HepG2 (cell line): ENCODE results near the gene FER1L5. TPM values are rescaled to one million over a fixed set of nuclear protein-coding genes. Genes with fewer than 3 reads are reported as not detected.
A peak's percentile ranks its signal among the peaks of the same experiment; 100 is the strongest.

Experiments used
- FOSL2 ChIP-seq: sonication (generic); formaldehyde crosslinking; IDR thresholded peaks from 2 replicates; pipeline ENCODE4 v1.4.0; 2020; ENCODE audit warnings: missing genetic modification reagents
- RBM22 ChIP-seq: fragments of 200-400 bp; formaldehyde crosslinking; optimal IDR thresholded peaks from 2 replicates; pipeline ENCODE3; 2017; ENCODE audit warnings: mild to moderate bottlenecking, low read length, moderate library complexity
- polyA plus RNA-seq, 8 experiments: library from polyadenylated mRNA; depleted of rRNA in 3 of 8; stranded (reverse) in 7 of 8; unstranded in 1 of 8; fragments of >200 nt; fragmentation: Illumina TruSeq in 4 of 8; extraction: Trizol in 4 of 8; gene quantifications; 2 replicates each; pipeline versions ENCODE4 v1.2.1 to v1.2.3, GENCODE V29; 2011 to 2016; ENCODE audit warnings: low read depth in 4 of 8, missing spikeins in 1 of 8, mixed read lengths in 1 of 8; ENCODE audit not compliant: insufficient read depth in 1 of 8
- total RNA-seq, 5 experiments: library from RNA; depleted of rRNA; stranded (reverse); fragments of >200 nt; fragmentation: Illumina TruSeq; extraction: Trizol; gene quantifications; 2 replicates each; pipeline ENCODE4 v1.2.3, GENCODE V29; 2016; ENCODE audit warnings: low read depth in 1 of 5
- TF ChIP-seq, protein P1 (sequence below): sonication (generic); formaldehyde crosslinking; IDR thresholded peaks from 2 replicates; pipeline ENCODE4 v1.4.0; 2020; ENCODE audit warnings: mild to moderate bottlenecking, missing genetic modification reagents, borderline replicate concordance
- TF ChIP-seq, protein P2 (sequence below): sonication (generic); formaldehyde crosslinking; IDR thresholded peaks from 2 replicates; pipeline ENCODE4 v1.4.0; 2020; ENCODE audit warnings: mild to moderate bottlenecking, missing genetic modification reagents
- TF ChIP-seq, protein P3 (sequence below): sonication (generic); formaldehyde crosslinking; IDR thresholded peaks from 2 replicates; pipeline ENCODE4 v1.5.1; 2020; ENCODE audit warnings: missing genetic modification reagents, mild to moderate bottlenecking, borderline replicate concordance

The FER1L5 gene
- total and polyA plus RNA-seq, 2 of the 13 experiments (the other 11 are each of a cell fraction or from before 2014, with no cell fraction given) = 0.02 to 0.08 TPM

GRCh38 chr2:96680561-96681141 is 38.1 kb downstream of the FER1L5 start (continued):
- TF ChIP-seq, protein P1, sequence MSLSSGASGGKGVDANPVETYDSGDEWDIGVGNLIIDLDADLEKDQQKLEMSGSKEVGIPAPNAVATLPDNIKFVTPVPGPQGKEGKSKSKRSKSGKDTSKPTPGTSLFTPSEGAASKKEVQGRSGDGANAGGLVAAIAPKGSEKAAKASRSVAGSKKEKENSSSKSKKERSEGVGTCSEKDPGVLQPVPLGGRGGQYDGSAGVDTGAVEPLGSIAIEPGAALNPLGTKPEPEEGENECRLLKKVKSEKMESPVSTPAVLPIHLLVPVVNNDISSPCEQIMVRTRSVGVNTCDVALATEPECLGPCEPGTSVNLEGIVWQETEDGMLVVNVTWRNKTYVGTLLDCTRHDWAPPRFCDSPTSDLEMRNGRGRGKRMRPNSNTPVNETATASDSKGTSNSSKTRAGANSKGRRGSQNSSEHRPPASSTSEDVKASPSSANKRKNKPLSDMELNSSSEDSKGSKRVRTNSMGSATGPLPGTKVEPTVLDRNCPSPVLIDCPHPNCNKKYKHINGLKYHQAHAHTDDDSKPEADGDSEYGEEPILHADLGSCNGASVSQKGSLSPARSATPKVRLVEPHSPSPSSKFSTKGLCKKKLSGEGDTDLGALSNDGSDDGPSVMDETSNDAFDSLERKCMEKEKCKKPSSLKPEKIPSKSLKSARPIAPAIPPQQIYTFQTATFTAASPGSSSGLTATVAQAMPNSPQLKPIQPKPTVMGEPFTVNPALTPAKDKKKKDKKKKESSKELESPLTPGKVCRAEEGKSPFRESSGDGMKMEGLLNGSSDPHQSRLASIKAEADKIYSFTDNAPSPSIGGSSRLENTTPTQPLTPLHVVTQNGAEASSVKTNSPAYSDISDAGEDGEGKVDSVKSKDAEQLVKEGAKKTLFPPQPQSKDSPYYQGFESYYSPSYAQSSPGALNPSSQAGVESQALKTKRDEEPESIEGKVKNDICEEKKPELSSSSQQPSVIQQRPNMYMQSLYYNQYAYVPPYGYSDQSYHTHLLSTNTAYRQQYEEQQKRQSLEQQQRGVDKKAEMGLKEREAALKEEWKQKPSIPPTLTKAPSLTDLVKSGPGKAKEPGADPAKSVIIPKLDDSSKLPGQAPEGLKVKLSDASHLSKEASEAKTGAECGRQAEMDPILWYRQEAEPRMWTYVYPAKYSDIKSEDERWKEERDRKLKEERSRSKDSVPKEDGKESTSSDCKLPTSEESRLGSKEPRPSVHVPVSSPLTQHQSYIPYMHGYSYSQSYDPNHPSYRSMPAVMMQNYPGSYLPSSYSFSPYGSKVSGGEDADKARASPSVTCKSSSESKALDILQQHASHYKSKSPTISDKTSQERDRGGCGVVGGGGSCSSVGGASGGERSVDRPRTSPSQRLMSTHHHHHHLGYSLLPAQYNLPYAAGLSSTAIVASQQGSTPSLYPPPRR = peak; percentile 85
- TF ChIP-seq, protein P2, sequence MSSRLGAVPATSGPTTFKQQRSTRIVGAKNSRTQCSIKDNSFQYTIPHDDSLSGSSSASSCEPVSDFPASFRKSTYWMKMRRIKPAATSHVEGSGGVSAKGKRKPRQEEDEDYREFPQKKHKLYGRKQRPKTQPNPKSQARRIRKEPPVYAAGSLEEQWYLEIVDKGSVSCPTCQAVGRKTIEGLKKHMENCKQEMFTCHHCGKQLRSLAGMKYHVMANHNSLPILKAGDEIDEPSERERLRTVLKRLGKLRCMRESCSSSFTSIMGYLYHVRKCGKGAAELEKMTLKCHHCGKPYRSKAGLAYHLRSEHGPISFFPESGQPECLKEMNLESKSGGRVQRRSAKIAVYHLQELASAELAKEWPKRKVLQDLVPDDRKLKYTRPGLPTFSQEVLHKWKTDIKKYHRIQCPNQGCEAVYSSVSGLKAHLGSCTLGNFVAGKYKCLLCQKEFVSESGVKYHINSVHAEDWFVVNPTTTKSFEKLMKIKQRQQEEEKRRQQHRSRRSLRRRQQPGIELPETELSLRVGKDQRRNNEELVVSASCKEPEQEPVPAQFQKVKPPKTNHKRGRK (CRISPR knock-in tag) = no peak
- TF ChIP-seq, protein P3, sequence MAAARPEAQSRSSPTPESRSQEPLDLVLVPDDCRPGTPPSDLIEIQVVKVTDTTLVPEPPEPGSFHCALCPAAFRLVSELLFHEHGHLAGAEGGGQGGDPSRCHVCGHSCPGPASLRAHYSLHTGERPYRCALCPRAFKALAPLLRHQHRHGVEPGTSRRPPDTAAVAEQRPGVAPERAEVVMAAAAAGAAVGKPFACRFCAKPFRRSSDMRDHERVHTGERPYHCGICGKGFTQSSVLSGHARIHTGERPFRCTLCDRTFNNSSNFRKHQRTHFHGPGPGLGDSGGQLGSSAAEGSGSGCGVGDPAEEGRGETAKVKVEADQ (CRISPR knock-in tag) = no peak
- TF ChIP-seq FOSL2 (no peak), RBM22 (no peak)
